ENCODE data around the gene SAMD8.
"Not testable (repeated sequence)": the region's sequence is repeated elsewhere in the genome, so short reads cannot be mapped to it uniquely, and the experiment has no call there.

DNA sequence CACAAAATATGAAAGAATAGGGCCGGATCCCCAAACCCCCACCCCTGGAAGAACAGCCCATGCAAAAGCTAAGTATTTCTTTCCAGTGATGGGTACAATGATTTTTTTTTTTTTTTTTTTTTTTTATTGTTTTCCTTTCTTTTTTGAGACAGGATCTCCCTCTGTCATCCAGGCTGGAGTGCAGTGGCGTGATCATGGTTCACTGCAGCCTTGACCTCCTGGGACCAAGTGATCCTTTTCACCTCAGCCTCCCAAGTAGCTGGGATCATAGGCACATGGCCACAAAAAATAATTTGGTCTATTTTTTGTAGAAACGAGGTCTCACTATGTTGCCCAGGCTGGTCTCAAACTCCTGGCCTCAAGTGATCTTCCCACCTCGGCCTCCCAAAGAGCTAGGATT lies 83.2 kb downstream of the SAMD8 start:
- TF ChIP-seq CTCF (IDR thresholded peaks at IDR 0.05); EZH2 (IDR thresholded peaks at IDR 0.05; ENCODE audit: borderline replicate concordance, insufficient read depth, low read depth, low read length, poor library complexity, severe bottlenecking): not testable (repeated sequence)

Data from B cell (primary cell).